HG02642 (cell line): ENCODE measurements around the gene SLC4A1.
"Not testable (repeated sequence)": the region's sequence is repeated elsewhere in the genome, so short reads cannot be mapped to it uniquely, and the experiment has no call there.

Experiments
- ATAC-seq: cut with Tn5 transposase; IDR thresholded peaks from one replicate; pipeline ENCODE4 v1.9.1; 2021; ENCODE audit warnings: mild to moderate bottlenecking; ENCODE audit not compliant: unreplicated experiment, poor library complexity

SLC4A1 gene

DNA sequence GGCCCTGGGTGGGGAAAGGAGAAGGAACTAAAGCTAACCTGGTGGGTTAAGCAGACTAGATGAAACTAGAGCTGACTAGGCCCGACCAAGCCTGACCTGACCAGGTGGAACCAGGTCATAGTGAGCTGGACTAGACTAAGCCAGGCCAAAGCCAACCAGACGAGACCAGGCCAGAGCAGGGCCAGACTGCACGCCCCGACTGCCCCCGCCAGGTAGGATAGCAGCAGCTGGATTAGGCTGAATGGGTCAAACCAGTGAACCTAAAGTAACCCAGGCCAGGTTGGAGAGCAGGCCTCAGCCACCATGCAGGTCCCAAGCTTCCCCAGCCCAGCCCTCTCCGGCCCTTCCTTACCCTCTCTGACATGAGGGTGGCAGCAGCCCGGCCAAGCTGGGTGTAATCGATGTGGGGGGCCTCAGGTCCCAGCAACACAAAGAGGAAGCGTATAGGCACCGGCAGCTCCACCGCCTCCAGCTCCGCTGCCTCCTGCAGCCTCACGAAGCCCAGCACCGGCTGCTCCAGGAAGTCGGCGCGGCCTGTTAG lies 9.1 kb downstream of the SLC4A1 start:
- ATAC-seq, result no peak

DNA sequence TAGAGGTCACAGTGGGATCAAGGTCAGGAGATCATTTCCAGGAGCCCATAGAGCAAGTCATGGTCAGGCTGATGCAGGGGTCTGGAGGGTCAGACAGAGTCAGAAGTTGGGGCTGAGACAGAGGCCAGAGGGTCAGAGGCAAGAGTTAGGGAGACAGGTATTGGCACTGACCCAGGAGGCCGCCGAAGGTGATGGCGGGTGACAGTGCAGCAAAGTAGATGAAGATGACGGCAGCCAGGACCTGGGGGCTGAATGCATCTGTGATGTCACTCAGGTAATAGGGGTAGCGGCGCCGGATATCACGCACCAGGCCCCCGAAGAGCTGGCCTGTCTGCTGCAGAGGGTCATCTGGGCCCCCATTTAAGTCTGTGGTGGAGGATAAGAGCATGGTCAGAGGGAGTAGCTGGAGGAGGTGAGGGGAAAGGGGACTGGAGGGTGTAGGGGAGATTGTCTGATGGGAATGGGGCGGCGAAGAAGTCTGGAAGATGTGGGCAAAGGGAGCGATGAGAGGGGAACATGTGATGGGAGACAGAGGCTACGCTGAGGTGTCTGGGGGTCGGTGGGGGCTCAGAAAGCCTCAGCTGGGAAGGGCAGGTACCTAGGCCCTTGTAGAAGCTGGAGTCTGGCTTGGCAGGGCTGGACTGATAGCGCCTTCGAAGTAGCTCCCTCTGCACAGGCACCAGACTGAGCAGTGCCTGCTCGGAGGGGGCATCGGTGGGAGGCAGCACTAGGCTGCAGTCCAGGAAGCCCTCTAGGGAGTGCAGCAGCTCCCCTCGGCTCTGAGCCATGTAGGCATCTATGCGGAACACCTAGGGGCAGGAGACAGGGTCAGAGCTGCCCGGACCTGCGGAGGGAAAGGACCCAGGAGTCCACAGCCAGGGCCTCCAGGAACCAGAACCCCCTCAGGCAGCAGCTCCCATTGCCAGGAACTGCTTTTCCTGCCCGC lies 9.8 kb downstream of the SLC4A1 start:
- ATAC-seq, result no peak

DNA sequence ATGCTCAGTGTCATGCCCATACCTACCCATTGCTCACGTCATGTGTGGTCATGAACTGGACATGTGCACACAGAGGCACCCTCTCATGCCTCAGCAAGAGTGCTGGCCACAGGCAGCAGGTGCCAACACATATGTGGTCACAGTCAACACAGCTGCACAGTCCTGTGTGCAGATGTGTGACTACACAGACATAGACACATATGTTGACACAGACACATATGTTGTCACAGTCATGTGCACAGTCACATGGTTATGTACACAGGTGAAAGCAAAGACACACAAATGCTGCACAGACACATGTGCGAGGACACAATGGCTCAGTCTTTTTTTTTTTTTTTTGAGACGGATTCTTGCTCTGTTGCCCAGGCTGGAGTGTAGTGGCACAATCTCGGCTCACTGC lies 11.3 kb downstream of the SLC4A1 start:
- no peak for ATAC-seq

DNA sequence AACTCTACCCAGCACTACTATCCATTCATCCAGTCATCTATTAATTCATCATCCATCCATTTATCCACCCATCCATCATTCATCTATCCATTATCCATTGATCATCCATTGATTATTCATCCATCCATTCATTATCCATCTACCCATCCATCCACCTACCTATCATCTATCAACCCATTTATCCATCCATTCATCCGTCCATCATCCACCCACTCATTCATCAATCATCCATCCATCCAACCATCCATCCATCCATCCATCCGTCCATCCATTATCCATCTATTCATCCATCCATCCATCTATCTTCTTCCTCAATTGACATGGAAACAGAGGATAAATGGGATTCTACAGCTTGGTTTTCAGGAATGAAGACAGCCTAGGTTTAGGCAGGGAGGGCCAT lies 12.0 kb downstream of the SLC4A1 start:
- no peak for ATAC-seq

DNA sequence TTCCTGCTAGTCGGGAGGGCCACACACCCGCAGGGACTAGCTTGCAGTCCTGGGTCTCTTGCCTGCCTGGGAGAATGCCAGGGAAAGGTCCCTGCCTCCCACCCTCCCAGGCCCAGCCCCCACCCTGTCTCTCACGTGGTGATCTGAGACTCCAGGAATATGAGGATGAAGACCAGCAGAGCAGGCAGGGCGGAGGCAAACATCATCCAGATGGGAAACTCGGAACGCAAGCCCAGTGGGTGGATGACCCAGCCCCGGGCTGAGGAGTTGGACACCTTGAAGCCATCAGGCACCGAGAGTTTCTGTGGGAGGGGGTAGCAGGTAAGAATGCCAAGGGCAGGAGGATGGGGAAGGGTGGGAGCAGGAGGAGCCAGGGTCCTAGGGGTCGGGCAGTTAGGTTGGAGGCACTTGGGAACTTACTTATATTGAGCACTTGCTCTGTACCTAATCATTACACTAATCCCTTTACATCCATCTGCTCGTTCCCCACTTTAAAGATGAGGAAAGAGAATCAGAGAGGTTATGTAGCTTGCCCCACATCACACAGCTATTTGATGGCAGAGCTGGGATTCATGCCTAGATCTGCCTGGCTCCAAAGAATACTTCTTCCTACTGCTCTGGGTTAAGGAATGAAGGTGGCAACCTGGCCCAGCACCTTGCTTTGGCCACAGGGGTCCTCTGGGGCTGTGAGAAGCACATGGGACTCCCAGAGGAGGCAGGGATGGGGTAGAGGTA lies 13.4 kb downstream of the SLC4A1 start:
- no peak for ATAC-seq

DNA sequence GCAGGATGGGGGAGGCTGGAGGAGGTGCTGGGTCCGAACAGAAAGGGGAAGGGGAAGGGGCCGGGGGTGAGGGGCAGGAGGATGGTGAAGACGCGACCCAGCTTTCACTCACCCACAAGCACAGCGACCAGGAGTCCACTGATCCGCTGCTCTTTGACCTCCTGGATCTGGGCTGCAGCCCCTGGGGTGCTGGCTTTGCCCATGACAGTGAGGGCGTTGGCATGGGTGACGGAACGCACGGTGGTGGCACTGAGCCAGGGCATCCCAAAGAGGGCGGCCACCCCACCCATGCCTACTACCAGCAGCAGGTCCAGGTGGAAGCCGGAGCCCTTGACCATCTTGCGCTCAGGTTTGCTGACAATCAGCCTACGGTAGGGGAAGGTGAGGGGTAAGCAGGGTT lies 14.9 kb downstream of the SLC4A1 start:
- ATAC-seq, result no peak

DNA sequence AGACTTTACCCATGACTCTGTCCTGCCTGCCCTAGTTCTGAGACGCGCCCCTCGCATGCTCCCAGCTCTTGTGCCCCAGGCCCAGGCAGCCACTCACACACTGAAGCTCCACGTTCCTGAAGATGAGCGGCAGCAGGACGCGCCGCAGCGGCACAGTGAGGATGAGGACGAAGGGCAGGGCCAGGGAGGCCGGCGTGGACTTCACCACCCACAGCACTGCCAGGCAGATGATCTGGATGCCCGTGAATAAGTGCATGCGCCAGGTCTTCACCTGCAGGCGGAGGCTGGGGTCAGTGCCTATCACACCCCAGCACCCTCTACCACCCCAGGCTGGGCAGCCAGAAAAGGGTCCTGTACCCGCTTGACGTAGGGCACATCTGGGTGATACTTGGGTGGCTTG lies 16.9 kb downstream of the SLC4A1 start:
- no peak for ATAC-seq

DNA sequence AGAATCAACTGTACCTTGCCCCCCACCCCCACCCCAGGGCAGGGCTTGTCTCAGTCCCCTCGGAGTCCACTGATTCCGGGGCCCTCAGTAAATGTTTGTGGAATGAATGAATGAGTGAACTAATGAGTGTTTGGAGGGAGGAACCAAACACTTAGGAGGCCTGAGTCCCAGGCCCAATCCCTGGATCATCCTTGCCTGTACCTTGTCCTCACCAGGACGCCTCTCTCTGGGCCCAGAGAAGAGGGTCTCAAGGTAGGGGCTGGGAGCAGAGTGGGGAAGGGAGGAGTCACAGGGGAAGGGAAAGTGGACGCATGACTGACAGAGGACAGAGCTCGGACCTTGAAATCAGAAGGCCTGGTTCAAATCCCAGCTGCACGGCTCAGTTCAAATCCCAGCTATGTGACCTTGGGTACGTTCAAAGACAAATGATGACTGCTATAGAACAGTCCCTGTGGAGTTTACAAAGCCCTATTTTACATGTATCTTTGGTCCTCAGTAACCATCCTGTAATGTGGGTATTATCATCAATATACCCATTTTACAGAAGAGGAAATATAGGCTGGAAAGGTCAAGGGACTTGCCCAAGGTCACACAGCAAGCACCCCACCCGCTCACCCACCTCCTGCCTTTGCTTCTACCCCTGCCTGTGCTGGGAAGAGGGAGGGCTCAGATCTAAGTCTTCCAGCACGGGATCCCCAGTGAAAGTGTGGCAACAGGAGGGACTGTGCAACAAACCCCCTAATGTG lies 18.3 kb downstream of the SLC4A1 start:
- ATAC-seq, result no peak

DNA sequence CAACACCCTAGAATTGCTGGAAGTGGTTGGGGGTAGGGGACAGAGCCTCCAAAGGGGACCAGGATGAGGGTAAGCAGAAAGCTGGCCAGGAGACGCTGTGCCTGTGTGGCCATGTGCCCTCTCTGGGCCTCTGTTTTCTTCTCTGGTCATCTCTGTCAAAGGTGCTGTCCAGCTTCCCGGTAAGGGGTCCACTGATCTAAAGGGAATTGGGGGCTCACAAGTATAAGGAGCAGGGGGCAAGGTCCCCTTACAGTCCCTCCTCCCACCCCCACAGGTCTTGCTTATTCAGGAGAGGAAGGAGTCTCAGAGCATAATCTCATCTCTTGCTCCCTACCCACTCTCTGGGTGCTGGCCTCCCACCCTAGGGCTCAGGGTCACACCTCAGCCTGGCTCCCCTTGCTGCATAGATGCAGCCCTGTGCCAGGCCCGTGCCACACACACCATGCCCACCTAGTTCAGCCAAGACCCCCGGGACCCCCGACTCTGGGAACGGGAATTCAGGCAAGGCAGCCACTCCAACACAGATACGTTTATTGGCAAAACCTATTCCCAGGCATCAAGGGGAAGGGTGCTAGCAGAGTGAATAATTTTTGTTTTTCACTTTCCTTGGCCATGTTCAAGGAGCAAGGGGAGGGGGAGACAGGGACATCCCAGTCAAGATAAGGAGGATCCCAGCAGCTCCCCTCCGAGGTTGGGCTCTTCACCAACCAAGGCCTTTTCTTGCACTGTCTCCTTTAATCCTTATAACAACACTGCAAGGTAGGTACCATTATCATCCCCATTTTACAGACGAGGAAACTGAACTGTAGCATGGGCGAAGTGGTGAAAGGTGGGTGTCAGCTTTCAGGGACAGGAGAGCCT lies 19.8 kb downstream of the SLC4A1 start:
- ATAC-seq, result no peak

DNA sequence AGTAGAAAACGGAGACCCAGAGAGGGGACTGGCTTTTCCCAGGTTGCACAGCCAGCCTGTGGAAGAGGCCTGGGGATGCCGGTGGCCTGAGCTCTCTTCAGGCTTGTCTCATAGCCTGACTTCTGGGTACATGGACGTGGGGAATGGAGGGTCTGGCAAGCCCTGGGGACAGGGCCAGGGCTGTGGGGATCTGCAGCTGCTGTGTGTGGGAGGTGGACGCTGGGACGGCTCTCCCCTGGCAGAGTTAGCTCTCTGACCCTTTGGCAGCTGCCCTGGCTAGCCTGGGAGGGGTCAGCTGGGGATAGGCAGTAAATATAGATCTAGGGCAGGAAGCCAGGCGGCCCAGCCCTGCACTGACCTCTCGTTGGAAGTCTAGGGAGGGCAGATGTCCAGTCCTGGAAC lies 20.5 kb downstream of the SLC4A1 start:
- no peak for ATAC-seq

DNA sequence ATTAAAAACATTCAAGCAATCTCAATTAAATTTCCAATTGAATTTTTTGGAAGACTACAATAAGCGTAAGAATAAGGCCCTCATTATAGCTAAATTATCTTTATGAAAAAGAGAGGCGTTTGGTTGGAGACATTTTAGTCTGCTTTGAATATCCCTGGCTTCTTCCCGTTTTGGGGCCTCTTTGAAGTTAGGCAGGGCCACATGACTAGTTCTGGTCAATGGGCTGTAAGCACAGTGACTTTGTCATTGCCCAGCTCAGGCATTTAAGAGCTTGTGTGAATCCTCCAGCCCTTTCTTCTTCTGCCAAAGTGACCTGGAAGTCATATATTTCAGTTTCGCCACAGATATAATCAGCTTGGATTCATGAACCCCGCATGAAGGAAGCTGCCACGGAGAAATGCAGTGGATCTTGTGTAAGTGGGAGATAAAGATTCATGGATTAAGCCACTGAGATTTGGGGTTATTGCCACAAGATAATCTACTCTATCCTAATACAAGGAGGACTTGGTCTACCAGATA lies 26.8 kb downstream of the SLC4A1 start:
- ATAC-seq, result no peak

DNA sequence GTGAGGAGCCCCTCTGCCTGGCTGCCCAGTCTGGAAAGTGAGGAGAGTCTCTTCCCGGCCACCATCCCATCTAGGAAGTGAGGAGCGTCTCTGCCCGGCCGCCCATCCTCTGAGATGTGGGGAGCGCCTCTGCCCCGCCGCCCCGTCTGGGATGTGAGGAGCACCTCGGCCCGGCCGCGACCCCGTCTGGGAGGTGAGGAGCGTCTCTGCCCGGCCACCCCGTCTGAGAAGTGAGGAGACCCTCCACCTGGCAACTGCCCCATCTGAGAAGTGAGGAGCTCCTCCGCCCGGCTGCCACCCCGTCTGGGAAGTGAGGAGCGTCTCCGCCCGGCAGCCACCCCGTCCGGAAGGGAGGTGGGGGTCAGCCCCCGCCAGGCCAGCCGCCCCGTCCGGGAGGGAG lies 30.0 kb downstream of the SLC4A1 start:
- not testable (repeated sequence) for ATAC-seq

DNA sequence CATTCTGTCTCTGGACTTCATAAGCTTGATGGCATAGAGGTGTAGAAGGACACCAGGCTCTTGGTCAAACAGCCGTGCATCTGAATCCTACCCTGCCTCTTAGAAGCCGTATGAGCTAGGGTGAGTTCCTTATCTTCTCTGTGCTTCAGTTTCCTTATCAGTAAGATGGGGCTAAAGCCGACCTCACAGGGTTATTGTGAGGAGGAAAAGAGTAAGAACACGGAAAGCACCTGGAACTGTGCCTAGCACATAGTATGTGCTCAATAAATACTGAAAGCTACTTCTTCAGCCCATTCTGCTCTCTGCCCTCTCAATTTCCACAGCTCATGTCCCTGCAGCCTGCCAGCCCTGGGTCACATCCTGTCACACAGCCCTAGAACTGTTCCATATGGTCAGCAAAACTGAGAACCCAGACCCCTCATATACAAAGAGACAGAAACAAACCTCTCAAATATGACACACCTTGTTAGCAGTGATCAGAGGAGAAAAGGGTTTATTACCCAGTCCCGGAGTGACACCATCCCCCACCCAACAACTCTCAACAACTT lies 31.4 kb downstream of the SLC4A1 start:
- no peak for ATAC-seq

DNA sequence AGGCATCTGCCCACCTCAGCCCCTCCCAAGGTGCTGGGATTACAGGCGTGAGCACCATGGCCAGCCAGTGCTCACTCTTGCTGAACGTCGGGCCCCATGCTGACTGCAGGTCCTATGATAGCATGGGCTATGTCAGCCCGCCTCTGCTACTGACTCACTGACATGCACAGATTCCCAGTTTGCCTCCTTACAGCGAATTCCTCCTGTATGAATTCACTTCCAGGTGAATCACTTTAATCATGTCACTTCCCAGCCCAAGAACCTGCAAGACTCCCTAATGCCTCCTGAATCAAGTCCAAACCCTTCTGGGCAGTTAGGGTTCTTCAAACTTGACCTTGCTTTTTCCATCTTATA lies 32.4 kb downstream of the SLC4A1 start:
- no peak for ATAC-seq

DNA sequence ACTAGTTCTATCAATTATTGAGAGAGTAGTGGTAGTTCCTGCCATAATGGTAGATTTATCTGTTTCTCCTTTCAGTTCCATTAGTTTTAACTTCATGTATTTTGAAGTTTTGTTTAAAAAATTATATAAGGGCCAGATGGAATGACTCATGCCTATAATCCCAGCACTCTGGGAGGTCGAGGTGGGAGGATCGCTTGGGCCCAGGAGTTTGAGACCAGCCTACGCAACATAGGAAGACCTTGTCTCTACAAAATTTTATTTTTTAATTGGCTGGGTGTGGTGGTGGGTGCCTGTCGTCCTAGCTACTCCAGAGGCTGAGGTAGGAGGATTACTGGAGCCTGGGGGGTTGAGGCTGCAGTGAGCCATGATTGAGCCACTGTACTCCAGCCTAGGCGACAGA lies 34.4 kb downstream of the SLC4A1 start:
- ATAC-seq, result no peak

DNA sequence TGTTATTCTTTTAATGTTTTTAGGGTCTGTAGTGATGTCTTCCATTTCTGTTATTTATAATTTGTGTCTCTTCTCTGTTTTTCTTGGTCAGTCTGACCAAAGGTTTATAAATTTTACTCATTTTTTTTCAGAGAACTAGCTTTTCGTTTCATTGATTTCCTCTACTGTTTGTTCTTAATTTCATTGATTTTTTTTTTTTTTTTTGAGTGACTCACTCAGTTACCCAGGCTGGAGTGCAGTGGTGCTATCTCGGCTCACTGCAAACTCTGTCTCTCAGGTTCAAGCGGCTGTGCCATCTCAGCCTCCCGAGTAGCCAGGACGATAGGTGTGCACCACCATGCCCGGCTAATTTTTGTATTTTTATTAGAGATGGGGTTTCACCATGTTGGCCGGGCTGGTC lies 35.9 kb downstream of the SLC4A1 start:
- ATAC-seq, result no peak

DNA sequence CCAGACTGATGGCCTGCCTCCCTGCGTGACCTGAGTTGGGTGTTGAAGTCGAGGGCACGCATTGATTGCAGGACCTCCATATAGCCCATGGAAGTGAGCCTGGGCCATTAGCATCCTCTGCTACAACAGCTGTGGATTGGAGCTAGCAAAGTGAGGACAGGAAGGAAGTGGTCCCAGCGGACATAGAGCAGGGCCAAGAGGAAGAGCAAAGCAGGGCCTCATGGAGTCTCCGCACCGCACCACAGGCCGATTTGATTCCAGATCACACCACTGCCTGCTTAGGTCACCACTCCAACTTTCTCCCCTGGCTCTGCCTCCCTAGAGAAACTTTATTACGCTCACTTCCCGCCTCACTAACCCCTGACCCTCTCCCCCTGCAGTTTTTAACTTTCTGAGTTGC lies 37.8 kb downstream of the SLC4A1 start:
- no peak for ATAC-seq

DNA sequence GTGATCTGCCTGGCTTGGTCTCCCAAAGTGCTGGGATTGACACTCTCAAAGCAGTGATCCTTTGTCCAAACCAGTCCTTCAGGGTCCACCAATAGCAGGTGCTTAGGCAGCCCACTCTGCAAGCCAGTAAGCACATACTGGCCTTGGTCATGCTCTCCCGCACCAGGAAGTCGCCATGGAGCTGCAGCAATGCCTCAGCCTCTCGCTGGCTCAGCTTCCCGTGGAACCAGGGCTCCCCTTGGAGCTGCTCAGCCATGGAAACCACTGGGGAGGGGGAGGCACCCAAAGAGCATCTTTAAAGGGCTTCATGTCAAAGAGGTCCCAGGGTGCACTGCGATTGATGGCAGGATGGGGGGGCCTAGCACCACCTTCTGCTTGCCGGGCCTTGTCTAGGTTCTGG lies 38.8 kb downstream of the SLC4A1 start:
- ATAC-seq, result no peak

DNA sequence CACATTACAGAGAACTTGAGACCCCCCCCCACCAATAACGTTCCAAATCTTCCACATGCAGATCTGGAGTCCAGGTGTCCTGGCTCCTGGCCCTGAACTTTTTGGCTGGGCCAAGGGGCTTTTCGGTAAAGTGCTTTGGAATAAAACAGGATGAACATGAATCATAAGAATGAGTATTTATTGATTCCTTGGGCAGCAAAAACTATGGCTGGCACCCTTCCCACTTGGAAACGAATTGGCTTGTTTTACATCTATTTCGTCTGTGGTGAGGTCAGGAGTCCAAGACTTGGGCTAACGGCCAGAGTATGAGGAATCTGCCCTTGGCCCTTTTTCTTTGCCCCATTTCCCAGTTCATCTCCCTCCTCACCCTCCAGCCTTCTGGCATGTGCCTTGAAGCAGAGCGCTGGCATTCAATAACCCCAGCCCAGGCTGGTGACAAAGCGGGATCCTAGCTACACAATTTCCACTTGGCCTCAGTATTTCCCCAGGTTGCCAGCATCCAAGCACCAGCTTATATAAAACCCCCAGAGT lies 44.3 kb downstream of the SLC4A1 start:
- no peak for ATAC-seq
